ENCODE data around the gene KRTCAP2. TPM values are rescaled to one million over a fixed set of nuclear protein-coding genes. Genes with fewer than 3 reads are reported as not detected.

KRTCAP2 gene
- total RNA-seq, 1 donor: 100 TPM

GRCh38 chr1:155174324-155175280 lies 1.5 kb upstream of the KRTCAP2 start:
- no peak for TF ChIP-seq CTCF (IDR thresholded peaks at IDR 0.05; ENCODE audit: insufficient read depth, low read length)
- DNase-seq (ENCODE audit: low read depth): peak; percentile 28
- peak overlapping the region; percentile 98 for H3K4me3 ChIP-seq (ENCODE audit: low read depth, low read length)

GRCh38 chr1:155173478-155174323 lies 597 bp upstream of the KRTCAP2 start, which contains the start of gene TRIM46:
Gene TRIM46 (plus strand): TSS chr1:155173849. CDS start chr1:155173967, 118 bp downstream.
- TF ChIP-seq CTCF (IDR thresholded peaks at IDR 0.05; ENCODE audit: insufficient read depth, low read length): no peak
- H3K4me3 ChIP-seq (ENCODE audit: low read depth, low read length): peak within 1 kb of the TSS; percentile 98
- DNase-seq (ENCODE audit: low read depth): peak; percentile 54

- DNase-seq (ENCODE audit: low read depth): no peak
- TF ChIP-seq CTCF (IDR thresholded peaks at IDR 0.05; ENCODE audit: insufficient read depth, low read length): no peak
Measured at GRCh38 chr1:155171836-155172731, 1.0 kb downstream of the KRTCAP2 start.

GRCh38 chr1:155170806-155171205 lies 2.3 kb downstream of the KRTCAP2 start:
- H3K4me3 ChIP-seq (ENCODE audit: low read depth, low read length): no peak overlapping the region
- no peak for TF ChIP-seq CTCF (IDR thresholded peaks at IDR 0.05; ENCODE audit: insufficient read depth, low read length)
- no peak for DNase-seq (ENCODE audit: low read depth)

More at GRCh38 chr1:155171836-155172731, 1.0 kb downstream of the KRTCAP2 start:
- peak overlapping the region; percentile 98 for H3K4me3 ChIP-seq (ENCODE audit: low read depth, low read length)

- no peak for TF ChIP-seq CTCF (IDR thresholded peaks at IDR 0.05; ENCODE audit: insufficient read depth, low read length)
- DNase-seq (ENCODE audit: low read depth): no peak
- no peak overlapping the region for H3K4me3 ChIP-seq (ENCODE audit: low read depth, low read length)
Measured at GRCh38 chr1:155170101-155170785, 2.9 kb downstream of the KRTCAP2 start.

Data from fibroblast of the aortic adventitia (primary cell).